Measurements from ENCODE around the gene BAG3.

DNA sequence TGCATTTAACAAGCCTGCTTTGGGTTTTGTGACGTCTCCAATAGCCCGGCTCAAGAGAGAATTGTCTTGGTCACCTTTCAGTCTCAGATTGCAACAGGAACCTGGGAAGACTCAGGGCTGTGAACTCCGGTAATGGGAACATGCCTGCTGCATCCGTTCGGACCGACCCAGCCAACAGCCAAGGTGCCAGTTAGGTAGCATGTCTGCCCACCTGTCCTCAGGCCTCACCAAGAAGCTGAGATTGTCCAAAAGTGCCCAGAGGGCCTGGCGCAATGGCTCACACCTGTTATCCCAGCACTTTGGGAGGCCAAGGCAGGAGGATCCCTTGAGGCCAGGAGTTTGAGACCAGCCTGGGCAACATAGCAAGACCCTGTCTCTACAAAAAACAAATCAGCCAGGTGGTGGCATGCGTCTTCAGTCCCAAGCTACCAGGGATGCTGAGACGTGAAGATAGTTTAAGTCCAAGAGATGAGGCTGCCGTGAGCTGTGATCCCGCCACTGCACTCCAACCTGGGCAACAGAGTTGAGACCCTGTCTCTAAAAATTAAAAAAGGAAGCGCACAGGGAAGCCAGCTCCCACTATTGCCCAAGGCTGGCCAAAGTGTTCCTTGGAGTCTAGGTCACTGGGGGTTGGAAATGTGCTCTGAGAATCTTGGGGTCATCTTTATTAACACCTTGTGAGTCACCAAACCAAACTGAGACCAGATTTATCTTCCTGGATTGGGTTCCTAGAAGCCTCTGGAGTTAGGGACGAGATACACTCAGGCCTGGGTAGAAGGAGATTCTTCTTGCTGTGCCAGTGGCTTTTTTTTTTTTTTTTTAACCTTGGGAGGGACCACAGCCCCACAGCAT is 26.9 kb downstream of the BAG3 start:
- TF ChIP-seq, protein P1, sequence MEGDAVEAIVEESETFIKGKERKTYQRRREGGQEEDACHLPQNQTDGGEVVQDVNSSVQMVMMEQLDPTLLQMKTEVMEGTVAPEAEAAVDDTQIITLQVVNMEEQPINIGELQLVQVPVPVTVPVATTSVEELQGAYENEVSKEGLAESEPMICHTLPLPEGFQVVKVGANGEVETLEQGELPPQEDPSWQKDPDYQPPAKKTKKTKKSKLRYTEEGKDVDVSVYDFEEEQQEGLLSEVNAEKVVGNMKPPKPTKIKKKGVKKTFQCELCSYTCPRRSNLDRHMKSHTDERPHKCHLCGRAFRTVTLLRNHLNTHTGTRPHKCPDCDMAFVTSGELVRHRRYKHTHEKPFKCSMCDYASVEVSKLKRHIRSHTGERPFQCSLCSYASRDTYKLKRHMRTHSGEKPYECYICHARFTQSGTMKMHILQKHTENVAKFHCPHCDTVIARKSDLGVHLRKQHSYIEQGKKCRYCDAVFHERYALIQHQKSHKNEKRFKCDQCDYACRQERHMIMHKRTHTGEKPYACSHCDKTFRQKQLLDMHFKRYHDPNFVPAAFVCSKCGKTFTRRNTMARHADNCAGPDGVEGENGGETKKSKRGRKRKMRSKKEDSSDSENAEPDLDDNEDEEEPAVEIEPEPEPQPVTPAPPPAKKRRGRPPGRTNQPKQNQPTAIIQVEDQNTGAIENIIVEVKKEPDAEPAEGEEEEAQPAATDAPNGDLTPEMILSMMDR (conservative IDR thresholded peaks at IDR 0.05; ENCODE audit: low read length): no peak
- TF ChIP-seq EZH2phosphoT487 (IDR thresholded peaks at IDR 0.05; ENCODE audit: borderline replicate concordance, low read depth, low read length): no peak
